Naive thymus-derived CD4-positive, alpha-beta T cell (primary cell): ENCODE measurements around the gene C10orf90. TPM values are rescaled to one million over a fixed set of nuclear protein-coding genes. Genes with fewer than 3 reads are reported as not detected.

ENCODE experiments used
- ATAC-seq: fragments of 150-1000 bp; cut with Tn5 transposase; 2 replicates; pipeline ENCODE4 v1.10.0; 2021; ENCODE audit warnings: mild to moderate bottlenecking, moderate library complexity
- CTCF ChIA-PET: fragments of 350-600 bp; sonication (Branson Sonifier 250); formaldehyde crosslinking; loops from one replicate; lab custom pipeline; 2021; ENCODE audit warnings: antibody characterized with exemption; lab: Charles Lee
- POLR2A ChIA-PET: fragments of 350-600 bp; sonication (Branson Sonifier 250); formaldehyde crosslinking; loops from one replicate; lab custom pipeline; 2021; ENCODE audit warnings: antibody characterized with exemption, inconsistent platforms; lab: Charles Lee
- DNase-seq, 9 donors: peaks; one replicate each; pipeline versions ENCODE4 v3.0.0 to v3.0.0-alpha.2; 2020 to 2022; ENCODE audit warnings: mixed read lengths in 1 of 9
- H3K27ac ChIP-seq: one replicate; pipeline ENCODE4 v1.7.0; 2013; ENCODE audit warnings: mild to moderate bottlenecking, low read depth, low read length, moderate library complexity
- H3K27me3 ChIP-seq, 2 donors: one replicate each; pipeline ENCODE4 v1.7.0; 2013; ENCODE audit warnings: low read length in 2 of 2, mild to moderate bottlenecking in 2 of 2, moderate library complexity in 2 of 2; ENCODE audit not compliant: control insufficient read depth in 2 of 2, insufficient read depth in 2 of 2
- H3K36me3 ChIP-seq, 3 experiments: 1 replicate in 2 of 3; 2 replicates in 1 of 3; pipeline ENCODE4 v1.7.0; 2013; ENCODE audit warnings: low read length in 3 of 3, mild to moderate bottlenecking in 3 of 3, moderate library complexity in 1 of 3; ENCODE audit not compliant: insufficient read depth in 3 of 3, control insufficient read depth in 2 of 3
- H3K4me1 ChIP-seq, 2 donors: one replicate each; pipeline ENCODE4 v1.7.0; 2013; ENCODE audit warnings: low read length in 2 of 2, mild to moderate bottlenecking in 2 of 2, moderate library complexity in 1 of 2; ENCODE audit not compliant: control insufficient read depth in 2 of 2, insufficient read depth in 2 of 2
- H3K4me3 ChIP-seq: 2 replicates; pipeline ENCODE4 v1.7.0; 2013; ENCODE audit warnings: mild to moderate bottlenecking, low read length
- H3K9me3 ChIP-seq, 3 experiments: 1 replicate in 2 of 3; 2 replicates in 1 of 3; pipeline ENCODE4 v1.7.0; 2013; ENCODE audit warnings: low read length in 3 of 3; ENCODE audit not compliant: control insufficient read depth in 2 of 3
- H3K27ac Mint-ChIP-seq, 9 donors: one replicate each; pipeline ENCODE4 v1.8.0; 2020 to 2022; ENCODE audit warnings: mixed read lengths in 9 of 9, mild to moderate bottlenecking in 8 of 9, moderate library complexity in 5 of 9, inconsistent platforms in 2 of 9
- H3K27me3 Mint-ChIP-seq, 5 donors: one replicate each; pipeline ENCODE4 v1.8.0; 2021 to 2022; ENCODE audit warnings: mixed read lengths in 5 of 5, mild to moderate bottlenecking in 1 of 5
- H3K36me3 Mint-ChIP-seq, 5 donors: one replicate each; pipeline ENCODE4 v1.8.0; 2020 to 2022; ENCODE audit warnings: mixed read lengths in 5 of 5, mild to moderate bottlenecking in 3 of 5, inconsistent platforms in 1 of 5
- H3K4me1 Mint-ChIP-seq, 7 donors: one replicate each; pipeline ENCODE4 v1.8.0; 2020 to 2022; ENCODE audit warnings: mixed read lengths in 7 of 7, mild to moderate bottlenecking in 3 of 7, inconsistent platforms in 1 of 7
- H3K4me3 Mint-ChIP-seq, 10 donors: one replicate each; pipeline ENCODE4 v1.8.0; 2020 to 2022; ENCODE audit warnings: mild to moderate bottlenecking in 10 of 10, mixed read lengths in 10 of 10, moderate library complexity in 6 of 10, inconsistent platforms in 2 of 10
- H3K9me3 Mint-ChIP-seq, 11 donors: one replicate each; pipeline ENCODE4 v1.8.0; 2020 to 2022; ENCODE audit warnings: mixed read lengths in 11 of 11, mild to moderate bottlenecking in 4 of 11, inconsistent platforms in 1 of 11, moderate library complexity in 1 of 11
- intact Hi-C, 2 donors: fragments of 100-400 bp; cut with micrococcal nuclease; formaldehyde crosslinking; loops; one replicate each; pipeline ENCODE4 v1.15.1; 2023
- polyA plus RNA-seq, 2 donors: library from polyadenylated mRNA; unstranded; fragments of 300-500 nt; fragmentation: Illumina TruSeq; gene quantifications; one replicate each; pipeline ENCODE4 v1.2.3, GENCODE V29; 2021
- total RNA-seq, 6 experiments: library from RNA in 5 of 6; stranded (reverse) in 5 of 6; gene quantifications; 1 replicate in 5 of 6; 2 replicates in 1 of 6; pipeline ENCODE4 v1.2.3 and lab custom pipeline; 2021 to 2026

Gene C10orf90
- total and polyA plus RNA-seq, 7 experiments from 2014 or later, result not detected

DNA sequence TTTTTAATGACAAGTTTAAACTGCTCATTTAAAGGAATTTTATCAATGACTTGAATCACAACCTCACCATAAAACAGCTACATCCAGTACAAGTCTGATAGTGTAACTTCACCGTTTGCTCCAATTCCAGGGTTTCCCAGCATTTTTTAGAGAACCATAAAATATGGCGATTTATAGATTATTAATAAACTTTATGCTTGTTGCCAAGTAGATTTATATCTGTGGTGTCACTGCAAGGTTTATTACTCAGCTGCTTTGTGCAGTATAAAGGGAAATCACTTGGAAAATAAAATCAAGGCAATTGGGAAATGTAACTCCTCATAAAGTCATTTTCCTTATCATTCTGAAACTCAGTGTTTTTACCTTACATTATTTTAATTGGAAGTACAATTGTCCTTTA lies 218.2 kb downstream of the C10orf90 start:
- POLR2A ChIA-PET, result no interaction called here
- ATAC-seq (no peak), DNase-seq (no peak)
- Mint-ChIP-seq H3K36me3 (no peaks in the 10 kb centered on the region), H3K9me3 (peaks cover 0 to 12% (median 0%) of the 10 kb centered on the region in 11 donors), H3K4me3 (no peak overlapping the region), H3K4me1 (no peaks in the 10 kb centered on the region), H3K27ac (no peak overlapping the region), H3K27me3 (no peaks in the 10 kb centered on the region)
- no peaks in the 10 kb centered on the region for H3K4me1 ChIP-seq
- no peaks in the 10 kb centered on the region for H3K9me3 ChIP-seq
- CTCF ChIA-PET, result no interaction called here
- intact Hi-C loops, result no loop called here
- no peak overlapping the region for H3K27ac ChIP-seq
- no peak overlapping the region for H3K4me3 ChIP-seq
- no peaks in the 10 kb centered on the region for H3K36me3 ChIP-seq
- no peaks in the 10 kb centered on the region for H3K27me3 ChIP-seq

DNA sequence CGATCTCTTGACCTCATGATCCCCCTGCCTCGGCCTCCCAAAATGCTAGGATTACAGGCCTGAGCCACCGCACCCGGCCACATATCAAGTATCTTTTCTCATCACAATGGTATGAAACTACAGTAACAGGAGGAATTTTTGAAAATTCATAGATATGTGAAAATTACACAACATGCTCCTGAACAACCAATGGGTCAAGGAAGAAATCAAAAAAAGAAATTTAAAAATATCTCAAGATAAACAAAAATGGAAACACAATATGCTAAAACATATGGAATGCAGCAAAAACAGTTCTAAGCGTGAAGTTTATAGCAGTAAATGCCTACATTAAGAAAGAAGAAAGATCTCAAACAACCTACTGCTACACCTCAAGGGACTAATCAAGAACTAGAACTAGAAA lies 222.4 kb downstream of the C10orf90 start:
- no peak for DNase-seq
- Histone ChIP-seq H3K9me3 (no peaks in the 10 kb centered on the region), H3K27me3 (no peaks in the 10 kb centered on the region), H3K36me3 (no peaks in the 10 kb centered on the region), H3K4me3 (no peak overlapping the region), H3K27ac (no peak overlapping the region), H3K4me1 (no peaks in the 10 kb centered on the region)
- ChIA-PET CTCF (no interaction called here), POLR2A (no interaction called here)
- no peak overlapping the region for H3K27ac Mint-ChIP-seq
- intact Hi-C loops, result no loop called here
- H3K4me3 Mint-ChIP-seq, result no peak overlapping the region
- peaks cover 0 to 20% (median 3%) of the 10 kb centered on the region in 11 donors for H3K9me3 Mint-ChIP-seq
- H3K27me3 Mint-ChIP-seq, result peaks cover 0 to 7% (median 0%) of the 10 kb centered on the region in 5 donors
- H3K36me3 Mint-ChIP-seq, result no peaks in the 10 kb centered on the region
- H3K4me1 Mint-ChIP-seq, result no peaks in the 10 kb centered on the region
- ATAC-seq, result no peak

- no peaks in the 10 kb centered on the region for H3K27me3 ChIP-seq
- CTCF ChIA-PET, result no interaction called here
- no peak overlapping the region for H3K4me3 Mint-ChIP-seq
- H3K36me3 ChIP-seq, result no peaks in the 10 kb centered on the region
- no peak overlapping the region for H3K27ac Mint-ChIP-seq
- no peaks in the 10 kb centered on the region for H3K4me1 Mint-ChIP-seq
- peaks cover 0 to 16% (median 5%) of the 10 kb centered on the region in 11 donors for H3K9me3 Mint-ChIP-seq
- no peaks in the 10 kb centered on the region for H3K36me3 Mint-ChIP-seq
- ATAC-seq (no peak), DNase-seq (no peak)
- no peaks in the 10 kb centered on the region for H3K9me3 ChIP-seq
- no peaks in the 10 kb centered on the region for H3K4me1 ChIP-seq
- H3K27me3 Mint-ChIP-seq, result peaks cover 0 to 28% (median 23%) of the 10 kb centered on the region in 5 donors
- intact Hi-C loops, result no loop called here
- no peak overlapping the region for H3K4me3 ChIP-seq
- POLR2A ChIA-PET, result no interaction called here
- no peak overlapping the region for H3K27ac ChIP-seq
Observed at GRCh38 chr10:126439942-126440341, 230.6 kb downstream of the C10orf90 start.

DNA sequence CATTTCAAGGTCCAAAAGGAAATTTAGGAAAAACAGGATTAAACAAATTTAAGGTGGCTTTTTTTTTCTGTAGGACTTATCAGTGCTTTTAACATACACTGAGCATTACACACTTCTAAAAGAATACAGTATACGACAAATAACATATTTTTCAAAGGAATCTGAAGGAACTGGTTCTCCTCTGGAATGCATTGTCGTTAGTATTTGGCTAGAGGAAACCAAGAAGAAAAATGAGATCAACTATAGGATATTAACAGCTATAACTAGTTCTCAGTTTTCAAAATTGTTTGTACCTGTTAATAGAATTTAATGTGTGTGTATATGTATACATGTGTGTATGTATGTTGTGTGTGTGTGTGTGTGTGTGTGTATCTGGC lies 232.1 kb downstream of the C10orf90 start:
- intact Hi-C loops, result no loop called here
- ATAC-seq (no peak), DNase-seq (no peak)
- Mint-ChIP-seq H3K4me1 (no peaks in the 10 kb centered on the region), H3K36me3 (no peaks in the 10 kb centered on the region), H3K27ac (no peak overlapping the region), H3K9me3 (peaks cover 0 to 15% (median 4%) of the 10 kb centered on the region in 11 donors), H3K27me3 (peaks cover 0 to 24% (median 21%) of the 10 kb centered on the region in 5 donors), H3K4me3 (no peak overlapping the region)
- CTCF ChIA-PET, result no interaction called here
- Histone ChIP-seq H3K4me1 (no peaks in the 10 kb centered on the region), H3K9me3 (no peaks in the 10 kb centered on the region), H3K27ac (no peak overlapping the region), H3K36me3 (no peaks in the 10 kb centered on the region), H3K27me3 (no peaks in the 10 kb centered on the region), H3K4me3 (no peak overlapping the region)
- POLR2A ChIA-PET, result no interaction called here

DNA sequence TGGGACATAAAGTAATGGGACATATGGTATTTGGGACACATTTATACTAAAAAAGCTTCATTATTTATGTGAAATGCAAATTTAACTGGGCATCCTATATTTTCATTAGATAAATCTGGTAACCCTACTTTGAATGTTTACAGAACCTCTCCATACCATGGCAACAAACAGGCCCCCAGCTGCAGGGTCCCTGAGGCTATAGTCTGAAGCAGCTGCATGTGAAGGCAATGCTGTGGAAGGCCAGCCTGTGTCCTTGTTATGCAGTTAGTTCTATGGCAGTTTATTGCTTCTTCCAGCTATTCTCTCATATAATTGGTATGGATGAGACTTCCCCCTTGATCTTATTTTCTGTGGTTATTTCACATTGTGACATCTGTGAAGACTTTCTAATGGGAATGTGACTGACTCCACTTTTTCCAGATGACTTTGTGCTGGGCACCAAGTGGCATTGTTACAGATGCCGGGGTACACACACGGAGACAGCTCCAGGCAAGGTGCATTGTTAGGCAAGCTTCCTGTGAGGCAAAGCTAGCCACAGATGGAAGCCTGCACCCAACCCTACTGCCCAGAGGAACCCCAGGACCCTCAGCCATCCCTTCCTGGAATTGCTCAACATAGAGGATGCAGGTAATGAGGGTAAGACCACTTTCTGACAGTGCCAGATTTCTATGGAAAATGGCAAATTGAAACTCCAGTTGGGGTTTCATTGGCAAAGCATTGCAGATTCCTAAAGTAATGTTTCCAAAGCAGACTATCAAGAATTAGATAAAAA lies 232.7 kb downstream of the C10orf90 start:
- ATAC-seq (no peak), DNase-seq (no peak)
- intact Hi-C loops, result no loop called here
- Mint-ChIP-seq H3K9me3 (peaks cover 0 to 15% (median 4%) of the 10 kb centered on the region in 11 donors), H3K27me3 (peaks cover 0 to 24% (median 20%) of the 10 kb centered on the region in 5 donors), H3K4me3 (no peak overlapping the region), H3K4me1 (no peaks in the 10 kb centered on the region), H3K36me3 (no peaks in the 10 kb centered on the region), H3K27ac (no peak overlapping the region)
- CTCF ChIA-PET, result no interaction called here
- no peaks in the 10 kb centered on the region for H3K9me3 ChIP-seq
- H3K4me3 ChIP-seq, result no peak overlapping the region
- POLR2A ChIA-PET, result no interaction called here
- H3K27ac ChIP-seq, result no peak overlapping the region
- H3K4me1 ChIP-seq, result no peaks in the 10 kb centered on the region
- H3K36me3 ChIP-seq, result no peaks in the 10 kb centered on the region
- no peaks in the 10 kb centered on the region for H3K27me3 ChIP-seq

DNA sequence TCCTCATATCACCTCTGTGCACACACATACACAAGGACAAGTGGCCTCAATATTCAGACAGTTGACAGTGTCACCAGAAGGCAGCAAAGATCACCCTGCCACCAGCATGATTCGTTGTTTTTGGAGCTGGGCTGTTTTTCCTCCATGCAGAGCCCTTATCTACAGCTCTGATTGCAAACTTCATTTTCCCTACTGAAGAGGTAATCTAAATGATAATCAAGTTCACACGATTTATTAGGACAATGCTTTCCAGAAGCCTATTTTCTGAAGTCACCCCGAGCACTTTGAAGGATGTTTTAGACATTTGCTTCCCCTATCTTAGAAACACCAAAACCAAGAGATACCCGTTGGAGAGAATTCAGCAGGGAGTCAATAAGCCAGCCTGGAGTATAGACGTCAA lies 236.3 kb downstream of the C10orf90 start:
- H3K36me3 Mint-ChIP-seq, result no peaks in the 10 kb centered on the region
- H3K27me3 ChIP-seq, result no peaks in the 10 kb centered on the region
- H3K4me1 ChIP-seq, result no peaks in the 10 kb centered on the region
- no peak overlapping the region for H3K4me3 Mint-ChIP-seq
- peaks cover 0 to 9% (median 2%) of the 10 kb centered on the region in 11 donors for H3K9me3 Mint-ChIP-seq
- ATAC-seq (no peak), DNase-seq (no peak)
- no peak overlapping the region for H3K27ac ChIP-seq
- H3K4me3 ChIP-seq, result no peak overlapping the region
- no peaks in the 10 kb centered on the region for H3K4me1 Mint-ChIP-seq
- no peaks in the 10 kb centered on the region for H3K36me3 ChIP-seq
- peaks cover 0 to 19% (median 8%) of the 10 kb centered on the region in 5 donors for H3K27me3 Mint-ChIP-seq
- H3K27ac Mint-ChIP-seq, result no peak overlapping the region
- H3K9me3 ChIP-seq, result no peaks in the 10 kb centered on the region
- ChIA-PET POLR2A (no interaction called here), CTCF (interaction anchor here (1.4 kb wide), 1 partner anchor 10 kb away, joined by 3 read pairs; no protein-coding TSS in a partner anchor)
- intact Hi-C loops, result no loop called here

DNA sequence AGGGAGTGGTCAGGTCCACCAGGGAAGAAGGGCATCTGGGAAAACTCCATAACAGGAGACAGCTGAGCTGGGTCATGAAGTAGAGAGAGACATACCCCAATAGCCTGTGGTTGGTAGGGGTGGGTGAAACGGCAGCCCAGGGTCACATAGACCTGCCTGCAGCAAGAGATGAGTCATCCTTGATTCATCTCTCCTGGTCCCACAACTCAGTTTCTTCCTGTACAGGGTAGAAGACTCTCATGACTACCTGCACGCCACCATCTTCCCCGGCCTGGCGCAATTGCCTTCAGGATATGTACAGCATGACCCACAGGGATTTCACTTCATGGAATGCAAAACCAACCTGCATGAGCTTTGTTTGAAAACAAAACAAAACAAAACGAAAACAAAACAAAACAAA lies 237.1 kb downstream of the C10orf90 start:
- DNase-seq, result no peak

More for the DNA sequence above, 237.1 kb downstream of the C10orf90 start:
- Histone ChIP-seq H3K9me3 (no peaks in the 10 kb centered on the region), H3K36me3 (no peaks in the 10 kb centered on the region), H3K27me3 (no peaks in the 10 kb centered on the region), H3K4me3 (no peak overlapping the region), H3K4me1 (no peaks in the 10 kb centered on the region), H3K27ac (no peak overlapping the region)
- no peaks in the 10 kb centered on the region for H3K36me3 Mint-ChIP-seq
- intact Hi-C loops, result no loop called here
- no peak overlapping the region for H3K4me3 Mint-ChIP-seq
- H3K27ac Mint-ChIP-seq, result no peak overlapping the region
- H3K27me3 Mint-ChIP-seq, result peaks cover 0 to 13% (median 4%) of the 10 kb centered on the region in 5 donors
- CTCF ChIA-PET, result interaction anchor here (1.4 kb wide), 1 partner anchor 9 kb away, joined by 3 read pairs; no protein-coding TSS in a partner anchor
- POLR2A ChIA-PET, result no interaction called here
- peaks cover 0 to 6% (median 1%) of the 10 kb centered on the region in 11 donors for H3K9me3 Mint-ChIP-seq
- no peaks in the 10 kb centered on the region for H3K4me1 Mint-ChIP-seq
- no peak for ATAC-seq
